Neural cell (in vitro differentiated cells): ENCODE results near the gene CYP19A1.

Experiments
- EP300 ChIP-seq: fragments of 450-650 bp; conservative IDR thresholded peaks from 2 replicates; pipeline ENCODE4 v1.6.1; 2014; ENCODE audit warnings: antibody characterized with exemption, mild to moderate bottlenecking, moderate library complexity; ENCODE audit not compliant: poor library complexity, severe bottlenecking
- EZH2 ChIP-seq: fragments of 200-600, 300-800 bp; shearing (Covaris generic), sonication (generic); IDR thresholded peaks from 2 replicates; pipeline ENCODE4 v1.6.1; 2014; ENCODE audit warnings: antibody characterized with exemption, low read length, borderline replicate concordance, mild to moderate bottlenecking; ENCODE audit not compliant: insufficient read depth, poor library complexity, severe bottlenecking
- MXI1 ChIP-seq: fragments of 450-650 bp; conservative IDR thresholded peaks from 2 replicates; pipeline ENCODE4 v1.6.1; 2014; ENCODE audit warnings: antibody characterized with exemption, mild to moderate bottlenecking; ENCODE audit not compliant: poor library complexity, severe bottlenecking
- POLR2AphosphoS5 ChIP-seq: IDR thresholded peaks from 2 replicates; pipeline ENCODE4 v1.6.1; 2012
- RAD21 ChIP-seq: fragments of 450-650 bp; conservative IDR thresholded peaks from 2 replicates; pipeline ENCODE4 v1.6.1; 2014; ENCODE audit warnings: antibody characterized with exemption, mild to moderate bottlenecking, moderate library complexity
- TF ChIP-seq, protein P1 (sequence below): IDR thresholded peaks from 2 replicates; pipeline ENCODE4 v1.6.1; 2012; ENCODE audit warnings: borderline replicate concordance
- TF ChIP-seq, protein P2 (sequence below): fragments of 450-650 bp; IDR thresholded peaks from 2 replicates; pipeline ENCODE4 v1.5.1; 2014; ENCODE audit warnings: antibody characterized with exemption, mild to moderate bottlenecking, moderate library complexity; ENCODE audit not compliant: poor library complexity, severe bottlenecking

DNA sequence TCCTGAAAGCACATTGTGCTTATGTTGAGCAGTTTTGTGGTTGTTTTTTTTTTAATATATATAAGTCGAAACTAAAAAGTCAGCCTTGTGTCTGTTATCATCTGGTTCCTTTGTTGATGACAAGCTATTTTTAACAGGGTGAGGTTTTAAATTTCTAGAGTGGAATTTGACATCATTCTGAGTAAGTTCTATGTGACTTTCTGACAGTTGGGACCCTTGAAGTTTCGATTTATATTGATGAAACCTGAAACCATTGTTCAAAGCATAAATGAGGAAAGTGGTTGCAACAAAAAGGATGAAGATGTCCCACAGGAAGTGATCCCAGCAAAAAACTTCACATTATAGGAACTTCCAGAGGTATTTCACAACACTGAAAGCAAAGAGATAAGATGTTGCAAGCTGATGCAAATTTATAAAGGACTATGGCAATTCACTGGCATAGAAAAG lies 94.0 kb downstream of the CYP19A1 start:
- TF ChIP-seq, protein P1, sequence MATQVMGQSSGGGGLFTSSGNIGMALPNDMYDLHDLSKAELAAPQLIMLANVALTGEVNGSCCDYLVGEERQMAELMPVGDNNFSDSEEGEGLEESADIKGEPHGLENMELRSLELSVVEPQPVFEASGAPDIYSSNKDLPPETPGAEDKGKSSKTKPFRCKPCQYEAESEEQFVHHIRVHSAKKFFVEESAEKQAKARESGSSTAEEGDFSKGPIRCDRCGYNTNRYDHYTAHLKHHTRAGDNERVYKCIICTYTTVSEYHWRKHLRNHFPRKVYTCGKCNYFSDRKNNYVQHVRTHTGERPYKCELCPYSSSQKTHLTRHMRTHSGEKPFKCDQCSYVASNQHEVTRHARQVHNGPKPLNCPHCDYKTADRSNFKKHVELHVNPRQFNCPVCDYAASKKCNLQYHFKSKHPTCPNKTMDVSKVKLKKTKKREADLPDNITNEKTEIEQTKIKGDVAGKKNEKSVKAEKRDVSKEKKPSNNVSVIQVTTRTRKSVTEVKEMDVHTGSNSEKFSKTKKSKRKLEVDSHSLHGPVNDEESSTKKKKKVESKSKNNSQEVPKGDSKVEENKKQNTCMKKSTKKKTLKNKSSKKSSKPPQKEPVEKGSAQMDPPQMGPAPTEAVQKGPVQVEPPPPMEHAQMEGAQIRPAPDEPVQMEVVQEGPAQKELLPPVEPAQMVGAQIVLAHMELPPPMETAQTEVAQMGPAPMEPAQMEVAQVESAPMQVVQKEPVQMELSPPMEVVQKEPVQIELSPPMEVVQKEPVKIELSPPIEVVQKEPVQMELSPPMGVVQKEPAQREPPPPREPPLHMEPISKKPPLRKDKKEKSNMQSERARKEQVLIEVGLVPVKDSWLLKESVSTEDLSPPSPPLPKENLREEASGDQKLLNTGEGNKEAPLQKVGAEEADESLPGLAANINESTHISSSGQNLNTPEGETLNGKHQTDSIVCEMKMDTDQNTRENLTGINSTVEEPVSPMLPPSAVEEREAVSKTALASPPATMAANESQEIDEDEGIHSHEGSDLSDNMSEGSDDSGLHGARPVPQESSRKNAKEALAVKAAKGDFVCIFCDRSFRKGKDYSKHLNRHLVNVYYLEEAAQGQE = no peak
- TF ChIP-seq, protein P2, sequence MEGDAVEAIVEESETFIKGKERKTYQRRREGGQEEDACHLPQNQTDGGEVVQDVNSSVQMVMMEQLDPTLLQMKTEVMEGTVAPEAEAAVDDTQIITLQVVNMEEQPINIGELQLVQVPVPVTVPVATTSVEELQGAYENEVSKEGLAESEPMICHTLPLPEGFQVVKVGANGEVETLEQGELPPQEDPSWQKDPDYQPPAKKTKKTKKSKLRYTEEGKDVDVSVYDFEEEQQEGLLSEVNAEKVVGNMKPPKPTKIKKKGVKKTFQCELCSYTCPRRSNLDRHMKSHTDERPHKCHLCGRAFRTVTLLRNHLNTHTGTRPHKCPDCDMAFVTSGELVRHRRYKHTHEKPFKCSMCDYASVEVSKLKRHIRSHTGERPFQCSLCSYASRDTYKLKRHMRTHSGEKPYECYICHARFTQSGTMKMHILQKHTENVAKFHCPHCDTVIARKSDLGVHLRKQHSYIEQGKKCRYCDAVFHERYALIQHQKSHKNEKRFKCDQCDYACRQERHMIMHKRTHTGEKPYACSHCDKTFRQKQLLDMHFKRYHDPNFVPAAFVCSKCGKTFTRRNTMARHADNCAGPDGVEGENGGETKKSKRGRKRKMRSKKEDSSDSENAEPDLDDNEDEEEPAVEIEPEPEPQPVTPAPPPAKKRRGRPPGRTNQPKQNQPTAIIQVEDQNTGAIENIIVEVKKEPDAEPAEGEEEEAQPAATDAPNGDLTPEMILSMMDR = no peak
- TF ChIP-seq EP300 (no peak), POLR2AphosphoS5 (no peak), EZH2 (no peak), MXI1 (no peak), RAD21 (no peak)
